GM23248 (cell line): Measurements from ENCODE around the gene DDX10. TPM values are rescaled to one million over a fixed set of nuclear protein-coding genes. Genes with fewer than 3 reads are reported as not detected.

ENCODE experiments used
- DNase-seq: peaks from one replicate; pipeline ENCODE4 v3.0.0-alpha.2; 2015
- H2AFZ ChIP-seq: fragments of 200-600 bp; sonication (generic); 2 replicates; pipeline ENCODE4 v1.6.1; 2016; ENCODE audit warnings: antibody characterized with exemption
- H3F3A ChIP-seq: fragments of 200-600 bp; sonication (generic); 2 replicates; pipeline ENCODE4 v1.6.1; 2016; ENCODE audit warnings: mild to moderate bottlenecking, antibody characterized with exemption, mixed run types; ENCODE audit not compliant: insufficient read depth
- H3K27ac ChIP-seq: fragments of 200-600 bp; sonication (generic); 2 replicates; pipeline ENCODE4 v1.5.1; 2016; ENCODE audit warnings: mild to moderate bottlenecking
- H3K27me3 ChIP-seq: fragments of 200-600 bp; sonication (generic); replicated peaks from 2 replicates; pipeline ENCODE4 v1.6.1; 2016; ENCODE audit warnings: mild to moderate bottlenecking; ENCODE audit not compliant: insufficient read depth
- H3K36me3 ChIP-seq: fragments of 200-600 bp; sonication (generic); 2 replicates; pipeline ENCODE4 v1.6.1; 2016; ENCODE audit warnings: low read depth, mild to moderate bottlenecking
- H3K4me1 ChIP-seq: fragments of 200-600 bp; sonication (generic); 2 replicates; pipeline ENCODE4 v1.6.1; 2016; ENCODE audit warnings: mild to moderate bottlenecking; ENCODE audit not compliant: insufficient read depth
- H3K4me2 ChIP-seq: fragments of 200-600 bp; sonication (generic); one replicate; pipeline ENCODE4 v1.6.1; 2016; ENCODE audit warnings: mild to moderate bottlenecking; ENCODE audit not compliant: unreplicated experiment
- H3K4me3 ChIP-seq: fragments of 200-600 bp; sonication (generic); 2 replicates; pipeline ENCODE4 v1.5.1; 2016; ENCODE audit warnings: mild to moderate bottlenecking
- H3K79me2 ChIP-seq: fragments of 200-600 bp; sonication (generic); 2 replicates; pipeline ENCODE4 v1.6.1; 2016; ENCODE audit warnings: mild to moderate bottlenecking; ENCODE audit not compliant: insufficient read depth
- H3K9ac ChIP-seq: fragments of 200-600 bp; sonication (generic); 2 replicates; pipeline ENCODE4 v1.6.1; 2016; ENCODE audit warnings: mild to moderate bottlenecking
- H3K9me2 ChIP-seq: fragments of 200-600 bp; sonication (generic); 2 replicates; pipeline ENCODE4 v1.6.1; 2016; ENCODE audit warnings: mixed run types, mild to moderate bottlenecking, moderate library complexity; ENCODE audit not compliant: insufficient read depth
- H3K9me3 ChIP-seq: fragments of 200-600 bp; sonication (generic); one replicate; pipeline ENCODE4 v1.6.1; 2017; ENCODE audit warnings: low read depth
- H4K20me1 ChIP-seq: fragments of 200-600 bp; sonication (generic); 2 replicates; pipeline ENCODE4 v1.6.0; 2016; ENCODE audit not compliant: insufficient read depth
- EZH2 ChIP-seq: fragments of 200-600 bp; sonication (generic); IDR thresholded peaks from 2 replicates; pipeline ENCODE4 v1.6.1; 2018; ENCODE audit warnings: antibody characterized with exemption, mild to moderate bottlenecking; ENCODE audit not compliant: insufficient read depth, poor library complexity, severe bottlenecking
- EZH2phosphoT487 ChIP-seq: fragments of 200-600 bp; sonication (generic); IDR thresholded peaks from 2 replicates; pipeline ENCODE4 v1.6.1; 2018; ENCODE audit warnings: antibody characterized with exemption, moderate library complexity, mild to moderate bottlenecking, low read depth; ENCODE audit not compliant: insufficient read depth
- WGBS, 2 experiments: methylation state at CpG; one replicate each; pipeline ENCODE4 v1.1.6; 2015 to 2017; ENCODE audit warnings: low lambda C conversion rate in 2 of 2, low coverage in 1 of 2; ENCODE audit errors: missing lambda C conversion rate in 2 of 2; 5-methylcytosine and 5-hydroxymethylcytosine counted together
- in situ Hi-C: fragments of 300-500 bp; cut with MboI; formaldehyde crosslinking; loops from 2 replicates; pipeline ENCODE4 v1.15.0; 2020
- polyA plus RNA-seq: library from polyadenylated mRNA; unstranded; fragments of >200 nt; fragmentation: Nextera tagmentation; extraction: Ambion mirVana; gene quantifications from 2 replicates; pipeline ENCODE4 v1.2.1, GENCODE V29; 2016
- total RNA-seq: library from RNA; depleted of rRNA; stranded (reverse); fragments of >200 nt; shearing (Covaris generic); gene quantifications from 2 replicates; pipeline ENCODE4 v1.2.3, GENCODE V29; 2014

The DDX10 gene
- total and polyA plus RNA-seq, 2 experiments from 2014 or later: 23.6 to 31.2 TPM

DNA sequence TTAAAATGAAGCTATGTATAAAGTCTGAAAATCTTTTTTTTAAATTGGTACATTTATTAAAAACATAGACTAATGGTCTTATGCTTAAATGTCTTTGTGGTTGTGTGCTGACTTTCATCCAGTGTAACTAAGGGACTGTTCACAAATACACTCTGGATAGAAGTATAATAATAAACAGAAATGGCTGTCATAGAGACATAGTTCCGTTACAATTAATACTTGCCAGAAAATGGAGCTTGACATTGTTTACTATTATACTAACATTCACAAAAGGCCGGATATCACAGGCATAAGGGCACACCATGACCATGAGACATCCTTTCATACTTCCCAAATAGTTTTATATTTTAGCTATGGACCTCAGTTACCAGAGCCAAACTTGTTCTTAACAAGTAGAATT is 161.3 kb downstream of the DDX10 start:
- Histone ChIP-seq H3K27ac (no peak overlapping the region), H4K20me1 (no peaks in the 10 kb centered on the region), H3K27me3 (no peaks in the 10 kb centered on the region), H3K4me3 (no peak overlapping the region), H3K79me2 (peaks cover 28% of the 10 kb centered on the region), H3K36me3 (no peaks in the 10 kb centered on the region), H3F3A (no peaks in the 10 kb centered on the region), H3K4me1 (peaks cover 11% of the 10 kb centered on the region; the same call in 1 of the 2 replicates), H3K4me2 (no peak overlapping the region), H3K9me3 (no peaks in the 10 kb centered on the region), H3K9ac (no peak overlapping the region), H3K9me2 (no peaks in the 10 kb centered on the region; the same call in 1 of the 2 replicates), H2AFZ (no peak overlapping the region)
- in situ Hi-C loops: no loop called here
- WGBS, 2 experiments: 100% methylated on average over 2 of the region's 2 CpGs
- no peak for DNase-seq
- TF ChIP-seq EZH2: no peak

- no peak overlapping the region for H3K9ac ChIP-seq
- H3F3A ChIP-seq: no peaks in the 10 kb centered on the region
- TF ChIP-seq EZH2phosphoT487 (no peak), EZH2 (no peak)
- H3K36me3 ChIP-seq: no peaks in the 10 kb centered on the region
- 91 to 92% methylated on average over 7 of the region's 7 CpGs for WGBS, 2 experiments
- H3K79me2 ChIP-seq: peaks cover 6% of the 10 kb centered on the region; the same call in 1 of the 2 replicates
- H3K27me3 ChIP-seq: no peaks in the 10 kb centered on the region
- no peak overlapping the region for H2AFZ ChIP-seq
- no peak for DNase-seq
- H3K4me1 ChIP-seq: no peaks in the 10 kb centered on the region
- in situ Hi-C loops: no loop called here
- H3K9me2 ChIP-seq: no peaks in the 10 kb centered on the region
- no peaks in the 10 kb centered on the region for H4K20me1 ChIP-seq
- no peak overlapping the region for H3K4me3 ChIP-seq
- no peak overlapping the region for H3K4me2 ChIP-seq
- no peak overlapping the region for H3K27ac ChIP-seq
- no peaks in the 10 kb centered on the region for H3K9me3 ChIP-seq
These were observed 170.8 kb downstream of the DDX10 start for GRCh38 chr11:108835624-108836023.

DNA sequence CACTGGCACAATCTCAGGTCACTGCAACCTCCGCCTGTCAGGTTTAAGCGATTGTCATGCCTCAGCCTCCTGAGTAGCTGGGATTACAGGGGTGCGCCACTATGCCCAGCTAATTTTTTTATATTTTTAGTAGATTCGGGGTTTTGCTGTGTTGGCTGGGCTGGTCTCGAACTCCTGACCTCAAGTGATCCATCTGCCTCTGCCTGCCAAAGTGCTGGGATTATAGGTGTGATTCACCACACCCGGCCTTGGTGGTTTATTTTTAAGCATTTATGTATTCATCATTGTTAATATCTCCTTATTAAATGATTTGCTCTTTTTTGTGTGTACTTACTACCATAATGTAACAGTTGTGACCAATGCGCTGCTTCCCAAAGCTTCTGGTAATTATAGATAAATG is 171.7 kb downstream of the DDX10 start:
- in situ Hi-C loops: no loop called here
- H3K27me3 ChIP-seq: no peaks in the 10 kb centered on the region
- H3K4me3 ChIP-seq: no peak overlapping the region
- no peak for DNase-seq
- H3F3A ChIP-seq: no peaks in the 10 kb centered on the region
- no peaks in the 10 kb centered on the region for H3K36me3 ChIP-seq
- H2AFZ ChIP-seq: no peak overlapping the region
- no peaks in the 10 kb centered on the region for H3K79me2 ChIP-seq
- no peaks in the 10 kb centered on the region for H4K20me1 ChIP-seq
- H3K4me1 ChIP-seq: no peaks in the 10 kb centered on the region
- no peak overlapping the region for H3K4me2 ChIP-seq
- H3K9me3 ChIP-seq: no peaks in the 10 kb centered on the region
- H3K9ac ChIP-seq: no peak overlapping the region
- no peak for TF ChIP-seq EZH2
- no peak for TF ChIP-seq EZH2phosphoT487
- H3K27ac ChIP-seq: no peak overlapping the region
- WGBS, 2 experiments: 77 to 79% methylated on average over 7 of the region's 7 CpGs
- H3K9me2 ChIP-seq: no peaks in the 10 kb centered on the region

DNA sequence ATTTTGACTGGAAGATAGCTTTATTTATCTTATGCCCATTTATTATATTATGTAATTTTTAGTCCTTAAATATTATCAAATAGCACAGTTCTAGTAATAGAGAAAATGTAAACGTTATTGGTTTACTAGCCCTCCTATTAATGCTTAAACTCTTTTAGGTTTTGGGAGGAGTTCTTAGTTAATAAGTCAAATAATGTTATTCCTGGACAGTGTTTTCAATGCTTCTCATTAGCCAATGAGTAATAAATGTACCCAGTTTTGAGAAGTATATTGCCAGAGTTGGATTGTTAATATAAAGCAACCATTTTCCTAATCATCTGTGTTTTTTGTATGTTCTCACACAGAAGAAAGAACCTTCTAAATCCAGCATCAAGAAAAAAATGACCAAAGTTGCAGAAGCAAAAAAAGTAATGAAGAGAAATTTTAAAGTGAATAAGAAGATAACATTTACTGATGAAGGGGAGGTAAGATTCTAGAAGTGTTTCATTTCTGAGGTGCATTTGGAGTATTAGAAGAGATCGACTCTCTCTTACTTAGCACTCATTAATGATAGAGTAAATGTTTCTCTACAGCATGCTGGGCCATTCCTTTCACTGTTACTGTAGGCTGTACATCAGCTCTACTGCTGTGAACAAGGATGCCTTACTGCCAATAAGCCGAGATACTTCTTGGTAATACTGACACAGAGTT is 173.4 kb downstream of the DDX10 start:
- no peaks in the 10 kb centered on the region for H3K4me1 ChIP-seq
- no peaks in the 10 kb centered on the region for H3K36me3 ChIP-seq
- in situ Hi-C loops: no loop called here
- H3K4me2 ChIP-seq: no peak overlapping the region
- H3K27ac ChIP-seq: no peak overlapping the region
- no peak overlapping the region for H2AFZ ChIP-seq
- H3K9me2 ChIP-seq: no peaks in the 10 kb centered on the region
- no peaks in the 10 kb centered on the region for H3K79me2 ChIP-seq
- WGBS, 2 experiments: 91 to 94% methylated on average over 3 of the region's 3 CpGs
- H3K9ac ChIP-seq: no peak overlapping the region
- no peaks in the 10 kb centered on the region for H3K9me3 ChIP-seq
- no peaks in the 10 kb centered on the region for H3F3A ChIP-seq
- no peak overlapping the region for H3K4me3 ChIP-seq
- no peak for TF ChIP-seq EZH2phosphoT487
- TF ChIP-seq EZH2: no peak
- no peak for DNase-seq
- H3K27me3 ChIP-seq: no peaks in the 10 kb centered on the region
- H4K20me1 ChIP-seq: no peaks in the 10 kb centered on the region

GRCh38 chr11:108838792-108839105 is 173.9 kb downstream of the DDX10 start:
- in situ Hi-C loops: no loop called here
- H3F3A ChIP-seq: no peaks in the 10 kb centered on the region

More at GRCh38 chr11:108838792-108839105, 173.9 kb downstream of the DDX10 start:
- Histone ChIP-seq H3K79me2 (no peaks in the 10 kb centered on the region), H3K36me3 (no peaks in the 10 kb centered on the region), H3K9me2 (no peaks in the 10 kb centered on the region), H3K4me2 (no peak overlapping the region), H3K27ac (no peak overlapping the region), H4K20me1 (no peaks in the 10 kb centered on the region), H3K4me1 (no peaks in the 10 kb centered on the region), H3K9me3 (no peaks in the 10 kb centered on the region), H3K9ac (no peak overlapping the region), H3K27me3 (no peaks in the 10 kb centered on the region), H2AFZ (no peak overlapping the region), H3K4me3 (no peak overlapping the region)
- DNase-seq: no peak
- 97 to 100% methylated on average over 1 of the region's 1 CpG for WGBS, 2 experiments
- TF ChIP-seq EZH2 (no peak), EZH2phosphoT487 (no peak)
